Pancreas (tissue), 10 donors: ENCODE data around the gene PHF19. TPM values are rescaled to one million over a fixed set of nuclear protein-coding genes. Genes with fewer than 3 reads are reported as not detected.
A peak's percentile ranks its signal among the peaks of the same experiment; 100 is the strongest.

ENCODE experiments used
- ATAC-seq, 4 donors: fragments of 200-7000 bp; cut with Tn5 transposase; one replicate each; pipeline versions ENCODE4 v1.8.0 to v1.9.1; 2020; ENCODE audit warnings: mild to moderate bottlenecking in 4 of 4, moderate library complexity in 4 of 4
- DNase-seq, 6 donors: peaks; one replicate each; pipeline ENCODE4 v3.0.0-alpha.2; 2020
- FAIRE-seq: peaks from 2 replicates; lab custom pipeline; 2012; peaks lifted over from hg19 to GRCh38; lab: Jason Lieb, UNC
- H3K27ac ChIP-seq, 4 donors: fragments of 200-600 bp; sonication (generic); 1 replicate in 3 of 4; 2 replicates in 1 of 4; pipeline versions ENCODE4 v1.5.0 to v1.8.0; 2020
- H3K27me3 ChIP-seq, 4 donors: fragments of 200-600 bp; one replicate each; pipeline ENCODE4 v1.8.0; 2021
- H3K36me3 ChIP-seq, 3 donors: fragments of 200-600 bp; sonication (generic) in 1 of 3; one replicate each; pipeline versions ENCODE4 v1.5.0 to v1.8.0; 2020 to 2021
- H3K4me1 ChIP-seq, 3 donors: fragments of 200-600 bp; one replicate each; pipeline ENCODE4 v1.8.0; 2021
- H3K4me3 ChIP-seq, 4 donors: fragments of 200-600 bp; sonication (generic) in 2 of 4; one replicate each; pipeline versions ENCODE4 v1.5.0 to v1.8.0; 2020 to 2021
- H3K9me3 ChIP-seq, 4 donors: fragments of 200-600 bp; one replicate each; pipeline ENCODE4 v1.8.0; 2021
- WGBS, 2 donors: extraction: QIAGEN DNeasy Blood & Tissue Kit; methylation state at CpG; one replicate each; pipeline ENCODE4 v1.1.7; 2013; 5-methylcytosine and 5-hydroxymethylcytosine counted together
- intact Hi-C, 3 donors: fragments of 100-400 bp; cut with DNase I; formaldehyde crosslinking; loops; one replicate each; pipeline versions ENCODE4 v1.11.1 to v1.14.2; 2022
- polyA plus RNA-seq, 2 donors: library from polyadenylated mRNA; stranded (reverse); fragments of 200-250 nt; gene quantifications; one replicate each; pipeline ENCODE4 v1.2.3, GENCODE V29; 2013
- total RNA-seq, 6 donors: library from RNA; stranded (reverse); fragmentation: NEBNext Ultra II Directional in 4 of 6; extraction: Animal tissue kit (Norgen Biotek cat#: 25700) in 4 of 6; gene quantifications; one replicate each; pipeline versions ENCODE4 v1.2.1 to v1.2.4, GENCODE V29; 2021 to 2023
- TF ChIP-seq, protein P1 (sequence below), 4 donors: fragments of 200-600 bp; sonication (generic) in 3 of 4; IDR thresholded peaks; one replicate each; pipeline versions ENCODE4 v1.5.0 to v1.8.0; 2021; ENCODE audit warnings: antibody characterized with exemption in 4 of 4
- donor health status: healthy with polysubstance abuse.
- donor health status: DM: no; HTN: no; CAD: no; lungs with moderate emphysema.
- donor health status: DM: no; HTN: no; CAD: no.
- donor health status: control.
- donor health status: control.
- donor health status: Bipolar disorder and iron deficiency.
- donor health status: DM: yes; HTN: yes; CAD: no.
- donor health status: DM: no; HTN: no; CAD: no.
- donor health status: DM: no; HTN: no; CAD: no.
- donor health status: DM: yes; HTN: yes; CAD: no.

PHF19 gene
- total and polyA plus RNA-seq, 8 donors, result 2.2 to 7.4 (median 4.4) TPM

DNA sequence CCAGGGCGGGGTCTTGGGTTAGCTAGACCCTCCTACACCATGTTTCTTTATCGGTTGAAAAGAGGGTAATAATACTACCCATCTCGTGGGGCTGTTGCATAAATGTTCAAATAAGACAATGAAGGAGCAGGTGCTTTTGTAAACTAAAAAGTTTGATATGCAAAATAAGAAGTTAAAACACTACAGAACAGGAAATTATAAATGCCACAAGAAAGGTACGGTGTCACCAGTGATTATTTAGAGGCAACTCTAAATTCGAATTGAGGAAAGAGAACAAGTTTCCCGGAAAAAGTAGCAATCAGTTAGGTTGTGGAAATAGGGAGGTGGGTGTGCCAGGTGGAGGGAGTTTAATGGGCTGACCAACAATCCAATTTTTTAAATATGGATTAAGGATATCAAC lies 2.5 kb upstream of the PHF19 start:
- Histone ChIP-seq H3K27ac (no peak overlapping the region), H3K36me3 (no peaks in the 10 kb centered on the region), H3K27me3 (no peaks in the 10 kb centered on the region), H3K4me1 (no peaks in the 10 kb centered on the region), H3K9me3 (no peaks in the 10 kb centered on the region), H3K4me3 (no peak overlapping the region)
- intact Hi-C loops, result loop anchor here in 1 of 3 donors (10.0 kb wide), 1 partner anchor 45 kb away; the partner anchor contains the start of gene TRAF1
- FAIRE-seq (no peak), ATAC-seq (no peak), DNase-seq (no peak)
- 67 to 78% methylated on average over 6 of the region's 6 CpGs for WGBS, 2 donors
- TF ChIP-seq, protein P1, sequence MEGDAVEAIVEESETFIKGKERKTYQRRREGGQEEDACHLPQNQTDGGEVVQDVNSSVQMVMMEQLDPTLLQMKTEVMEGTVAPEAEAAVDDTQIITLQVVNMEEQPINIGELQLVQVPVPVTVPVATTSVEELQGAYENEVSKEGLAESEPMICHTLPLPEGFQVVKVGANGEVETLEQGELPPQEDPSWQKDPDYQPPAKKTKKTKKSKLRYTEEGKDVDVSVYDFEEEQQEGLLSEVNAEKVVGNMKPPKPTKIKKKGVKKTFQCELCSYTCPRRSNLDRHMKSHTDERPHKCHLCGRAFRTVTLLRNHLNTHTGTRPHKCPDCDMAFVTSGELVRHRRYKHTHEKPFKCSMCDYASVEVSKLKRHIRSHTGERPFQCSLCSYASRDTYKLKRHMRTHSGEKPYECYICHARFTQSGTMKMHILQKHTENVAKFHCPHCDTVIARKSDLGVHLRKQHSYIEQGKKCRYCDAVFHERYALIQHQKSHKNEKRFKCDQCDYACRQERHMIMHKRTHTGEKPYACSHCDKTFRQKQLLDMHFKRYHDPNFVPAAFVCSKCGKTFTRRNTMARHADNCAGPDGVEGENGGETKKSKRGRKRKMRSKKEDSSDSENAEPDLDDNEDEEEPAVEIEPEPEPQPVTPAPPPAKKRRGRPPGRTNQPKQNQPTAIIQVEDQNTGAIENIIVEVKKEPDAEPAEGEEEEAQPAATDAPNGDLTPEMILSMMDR (IDR thresholded peaks at IDR 0.05), result no peak

DNA sequence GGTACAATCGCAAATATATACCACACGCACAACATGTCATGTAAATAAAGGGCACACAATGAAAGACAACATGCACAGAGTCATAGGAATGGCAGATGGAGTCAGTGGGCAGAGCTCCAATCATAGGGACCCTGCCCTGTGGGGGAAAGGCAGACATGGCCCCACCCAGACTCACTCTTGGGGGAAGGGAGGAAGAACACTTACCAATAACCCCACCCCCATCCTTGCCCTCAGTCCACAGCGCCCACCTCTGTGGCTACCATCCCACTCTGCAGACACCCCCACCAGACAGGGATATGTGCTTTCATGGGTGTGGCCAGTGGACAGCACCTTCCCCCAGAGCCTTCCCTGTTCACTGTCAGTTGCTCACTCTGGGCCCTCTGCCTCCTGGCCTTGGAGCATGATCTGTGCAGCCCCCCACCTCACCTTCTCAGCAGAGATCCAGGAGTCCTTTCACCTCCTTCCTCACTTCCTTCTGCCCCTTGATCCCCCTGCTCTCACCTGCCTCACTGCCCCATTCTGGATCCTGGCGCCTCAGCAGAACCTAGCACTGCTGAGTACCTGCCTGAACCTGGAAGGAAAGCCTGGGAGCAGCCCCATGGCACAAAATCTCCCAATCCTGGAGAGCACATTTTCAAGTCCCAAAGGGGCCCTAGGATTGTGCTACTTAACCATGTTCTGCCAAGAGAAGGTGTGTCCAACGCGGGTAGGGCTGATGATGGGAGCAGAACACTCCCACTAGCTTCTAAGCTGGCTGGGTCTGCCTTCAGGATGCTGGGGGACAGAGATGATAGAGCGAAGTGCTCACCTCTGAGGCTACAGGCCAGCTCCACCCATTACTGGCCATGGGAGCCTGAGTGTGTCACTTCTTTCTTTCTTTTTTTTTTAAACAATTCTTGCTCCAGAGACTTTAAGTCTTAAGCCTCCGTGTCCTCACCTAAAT lies 1.5 kb upstream of the PHF19 start:
- Histone ChIP-seq H3K27me3 (no peaks in the 10 kb centered on the region), H3K4me1 (no peaks in the 10 kb centered on the region), H3K36me3 (no peaks in the 10 kb centered on the region), H3K27ac (no peak overlapping the region), H3K9me3 (no peaks in the 10 kb centered on the region), H3K4me3 (no peak overlapping the region)
- TF ChIP-seq, protein P1 (IDR thresholded peaks at IDR 0.05), result no peak
- FAIRE-seq, result no peak
- no peak for ATAC-seq
- WGBS, 2 donors, result 75 to 77% methylated on average over 8 of the region's 8 CpGs
- intact Hi-C loops, result loop anchor here in 1 of 3 donors (10.0 kb wide), 1 partner anchor 46 kb away; the partner anchor contains the start of gene TRAF1
- DNase-seq, result no peak

DNA sequence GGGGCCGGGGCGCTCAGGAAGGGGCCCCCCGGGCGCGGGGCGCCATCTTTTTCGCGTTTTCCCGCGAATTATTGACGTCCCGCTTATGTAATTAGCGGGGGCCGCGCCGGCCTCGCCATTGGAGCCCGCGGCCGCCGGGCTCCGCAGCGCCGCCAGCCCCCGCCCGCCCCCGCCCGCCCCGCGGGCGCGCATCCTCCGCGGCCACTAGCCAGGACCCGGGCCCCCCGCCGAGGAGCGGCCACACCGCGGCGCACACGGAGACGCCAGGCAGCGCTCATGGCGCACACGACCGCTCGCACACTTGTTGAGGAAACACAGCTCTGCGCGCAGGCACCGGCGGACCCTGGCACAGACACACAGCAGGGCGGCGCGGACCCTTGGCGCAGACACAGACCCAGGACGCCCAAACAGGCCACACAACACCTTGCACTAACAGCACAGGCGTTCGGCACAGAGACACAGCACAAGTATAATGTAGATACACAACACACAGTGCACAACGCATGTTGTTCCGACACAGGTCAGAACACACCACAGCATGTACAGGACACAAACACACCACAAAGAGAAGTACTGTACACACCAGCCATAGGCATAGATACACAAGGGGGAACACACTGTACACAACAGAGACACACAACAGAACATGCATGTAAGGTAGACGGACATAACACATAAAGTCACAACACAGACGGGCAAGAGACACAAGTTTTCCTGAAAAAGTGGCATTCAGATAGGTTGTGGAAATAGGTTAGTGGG lies 467 bp upstream of the PHF19 start:
- FAIRE-seq (no peak), DNase-seq (peak in 5 of 6 donors; percentile 30 to 83 (median 52)), ATAC-seq (peak; percentile 11 to 60 (median 54))
- no peaks in the 10 kb centered on the region for H3K9me3 ChIP-seq
- no peaks in the 10 kb centered on the region for H3K4me1 ChIP-seq
- intact Hi-C loops, result loop anchor here in 1 of 3 donors (10.0 kb wide), 1 partner anchor 47 kb away; the partner anchor contains the start of gene TRAF1
- H3K27ac ChIP-seq, result peak overlapping the region in 2 of 4 donors; percentile 12 to 71
- 2 to 5% methylated on average over 32 to 63 of the region's 63 CpGs for WGBS, 2 donors
- peak overlapping the region in 3 of 4 donors; percentile 39 to 69 (median 53) for H3K4me3 ChIP-seq
- TF ChIP-seq, protein P1 (IDR thresholded peaks at IDR 0.05), result no peak
- H3K27me3 ChIP-seq, result no peaks in the 10 kb centered on the region
- H3K36me3 ChIP-seq, result no peaks in the 10 kb centered on the region

DNA sequence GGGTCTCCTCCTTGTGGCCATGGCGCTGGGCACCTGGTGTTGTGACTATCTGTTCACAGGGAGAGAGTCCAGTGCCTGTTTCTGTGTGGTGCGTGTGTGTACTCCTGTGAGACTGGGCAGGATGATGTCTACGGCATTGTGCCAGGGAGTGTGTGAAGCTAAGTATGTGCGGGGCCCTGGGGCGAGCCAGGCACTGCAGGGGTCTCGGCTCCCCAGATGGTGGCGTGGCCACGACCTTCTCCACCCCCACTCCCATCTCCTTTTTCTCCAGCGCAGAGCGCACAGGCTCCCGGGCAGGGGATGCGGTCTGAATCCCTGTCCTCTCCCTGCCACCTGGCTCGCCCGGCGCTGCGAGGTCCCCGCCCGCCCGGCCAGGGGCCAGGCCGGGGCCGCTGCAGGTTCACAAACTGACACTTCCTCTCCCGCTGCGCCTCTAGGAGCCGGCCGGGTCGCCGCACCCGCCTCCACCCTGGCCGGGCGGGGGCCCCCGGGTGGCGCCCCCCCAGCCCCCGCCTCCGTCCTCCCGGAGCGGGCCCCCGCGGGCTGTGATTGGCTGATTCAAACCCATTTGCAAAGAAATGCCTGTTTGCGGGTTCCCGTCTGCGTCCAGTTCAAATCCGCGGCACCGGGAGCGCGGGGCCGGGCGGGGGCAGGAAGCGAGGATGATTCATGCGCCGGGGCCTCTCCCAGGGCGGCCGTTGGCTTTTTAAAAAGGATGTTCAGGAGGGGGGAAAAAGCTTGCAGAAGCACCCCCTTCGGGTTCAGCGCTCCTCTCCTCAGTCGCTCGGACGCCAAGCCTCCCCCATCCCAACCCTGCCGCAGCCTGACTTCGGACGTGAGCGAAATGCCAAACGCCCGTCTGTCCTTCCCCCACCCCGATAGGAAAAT lies 790 bp downstream of the PHF19 start:
- TF ChIP-seq, protein P1 (IDR thresholded peaks at IDR 0.05), result no peak
- Histone ChIP-seq H3K27ac (peak overlapping the region; percentile 31 to 75 (median 62)), H3K9me3 (no peaks in the 10 kb centered on the region), H3K4me3 (peak overlapping the region; percentile 39 to 69 (median 48)), H3K36me3 (no peaks in the 10 kb centered on the region), H3K27me3 (no peaks in the 10 kb centered on the region), H3K4me1 (no peaks in the 10 kb centered on the region)
- WGBS, 2 donors, result 1 to 2% methylated on average over 60 to 65 of the region's 65 CpGs
- peak; percentile 46 to 84 (median 70) for DNase-seq
- FAIRE-seq, result no peak
- intact Hi-C loops, result loop anchor here in 1 of 3 donors (10.0 kb wide), 1 partner anchor 49 kb away; the partner anchor contains the start of gene TRAF1
- peak; percentile 76 to 83 (median 81) for ATAC-seq
